Right lobe of liver (tissue), 6 donors: Measurements from ENCODE around the gene DBH. TPM values are rescaled to one million over a fixed set of nuclear protein-coding genes. Genes with fewer than 3 reads are reported as not detected.
A peak's percentile ranks its signal among the peaks of the same experiment; 100 is the strongest.

ENCODE experiments used
- ATAC-seq, 4 donors: fragments of 200-7000 bp; cut with Tn5 transposase; one replicate each; pipeline ENCODE4 v1.9.1; 2020; ENCODE audit warnings: mild to moderate bottlenecking in 4 of 4, moderate library complexity in 4 of 4
- DNase-seq, 3 donors: peaks; one replicate each; pipeline ENCODE4 v3.0.0-alpha.2; 2020
- H3K27ac ChIP-seq, 3 donors: fragments of 200-600 bp; one replicate each; pipeline ENCODE4 v1.8.0; 2022
- H3K27me3 ChIP-seq, 2 donors: fragments of 200-600 bp; one replicate each; pipeline ENCODE4 v1.8.0; 2022
- H3K36me3 ChIP-seq, 4 donors: fragments of 200-600 bp; sonication (generic) in 1 of 4; one replicate each; pipeline versions ENCODE4 v1.5.1 to v1.8.0; 2017 to 2022; ENCODE audit warnings: control low read depth in 1 of 4
- H3K4me1 ChIP-seq, 4 donors: fragments of 200-600 bp; sonication (generic) in 1 of 4; one replicate each; pipeline versions ENCODE4 v1.5.1 to v1.8.0; 2017 to 2022; ENCODE audit warnings: control low read depth in 1 of 4
- H3K4me3 ChIP-seq, 3 donors: fragments of 200-600 bp; one replicate each; pipeline ENCODE4 v1.8.0; 2022
- H3K9me3 ChIP-seq, 4 donors: fragments of 200-600 bp; sonication (generic) in 1 of 4; one replicate each; pipeline versions ENCODE4 v1.5.1 to v1.8.0; 2017 to 2022; ENCODE audit warnings: control low read depth in 1 of 4
- CTCF ChIP-seq, 4 donors: fragments of 200-600 bp in 3 of 4; fragments of 450-650 bp in 1 of 4; IDR thresholded peaks; one replicate each; pipeline versions ENCODE4 v1.5.1 to v1.8.0; 2016 to 2022; ENCODE audit warnings: antibody characterized with exemption in 4 of 4, mild to moderate bottlenecking in 2 of 4
- POLR2A ChIP-seq: fragments of 450-650 bp; IDR thresholded peaks from one replicate; pipeline ENCODE4 v1.6.1; 2017; ENCODE audit warnings: antibody characterized with exemption, mild to moderate bottlenecking
- WGBS: methylation state at CpG from one replicate; pipeline ENCODE4 v1.1.6; 2018; ENCODE audit warnings: low coverage, low lambda C conversion rate; ENCODE audit not compliant: insufficient coverage; ENCODE audit errors: missing lambda C conversion rate; 5-methylcytosine and 5-hydroxymethylcytosine counted together
- intact Hi-C, 2 donors: fragments of 100-400 bp; cut with DNase I; formaldehyde crosslinking; loops; one replicate each; pipeline versions ENCODE4 v1.11.2 to v1.14.1; 2022
- total RNA-seq, 6 experiments: library from RNA; depleted of rRNA in 2 of 6; stranded (reverse); fragments of >200 nt in 2 of 6; fragmentation: NEBNext Ultra II Directional in 3 of 6; extraction: Animal tissue kit (Norgen Biotek cat#: 25700) in 3 of 6; gene quantifications; one replicate each; pipeline versions ENCODE4 v1.1.0 to v1.2.4, GENCODE V29; 2016 to 2023
- donor health status: DM: no; HTN: yes; CAD: no.
- donor health status: DM: no; HTN: no; CAD: no.
- donor health status: DM: no; HTN: no; CAD: no.
- donor health status: DM: no; HTN: yes; CAD: no.
- donor health status: DM: no; HTN: yes; CAD: no.

The DBH gene
- total RNA-seq, 6 experiments from 2014 or later: 1.2 to 12.9 (median 5.7) TPM

GRCh38 chr9:133691191-133691590 is 55.0 kb downstream of the DBH start:
- no peak for TF ChIP-seq CTCF (IDR thresholded peaks at IDR 0.05)
- no peak for TF ChIP-seq POLR2A
- ATAC-seq (peak; percentile 8 to 76 (median 50)), DNase-seq (peak in 2 of 3 donors; percentile 49 to 67)
- intact Hi-C loops: no loop called here
- Histone ChIP-seq H3K4me3 (no peak overlapping the region), H3K4me1 (peaks cover 0 to 11% (median 0%) of the 10 kb centered on the region in 4 donors), H3K36me3 (peaks cover 0 to 61% (median 26%) of the 10 kb centered on the region in 4 donors), H3K27me3 (no peaks in the 10 kb centered on the region), H3K9me3 (no peaks in the 10 kb centered on the region), H3K27ac (no peak overlapping the region)
- 0% methylated on average over 3 of the region's 4 CpGs for WGBS

GRCh38 chr9:133691626-133692363 is 55.6 kb downstream of the DBH start:
- WGBS: 87% methylated on average over 10 of the region's 19 CpGs
- DNase-seq (peak in 2 of 3 donors; percentile 14 to 48), ATAC-seq (peak in 2 of 4 donors; percentile 4 to 41)
- TF ChIP-seq POLR2A (no peak), CTCF (IDR thresholded peaks at IDR 0.05) (no peak)
- Histone ChIP-seq H3K4me1 (peaks cover 0 to 11% (median 0%) of the 10 kb centered on the region in 4 donors), H3K4me3 (no peak overlapping the region), H3K36me3 (peaks cover 0 to 63% (median 26%) of the 10 kb centered on the region in 4 donors), H3K9me3 (no peaks in the 10 kb centered on the region), H3K27me3 (no peaks in the 10 kb centered on the region), H3K27ac (no peak overlapping the region)
- intact Hi-C loops: no loop called here

- DNase-seq: peak in 2 of 3 donors; percentile 8 to 47
- TF ChIP-seq POLR2A: no peak
- no peak for TF ChIP-seq CTCF (IDR thresholded peaks at IDR 0.05)
- H3K4me3 ChIP-seq: no peak overlapping the region
- no peaks in the 10 kb centered on the region for H3K27me3 ChIP-seq
- H3K9me3 ChIP-seq: no peaks in the 10 kb centered on the region
- intact Hi-C loops: no loop called here
- H3K4me1 ChIP-seq: peaks cover 0 to 11% (median 0%) of the 10 kb centered on the region in 4 donors
- WGBS: 80% methylated on average over 1 of the region's 25 CpGs
- no peak for ATAC-seq
- peaks cover 0 to 63% (median 26%) of the 10 kb centered on the region in 4 donors for H3K36me3 ChIP-seq
- no peak overlapping the region for H3K27ac ChIP-seq
Measured at GRCh38 chr9:133692364-133692985, 56.3 kb downstream of the DBH start.

- intact Hi-C loops: no loop called here
Measured at GRCh38 chr9:133693116-133693515, 57.0 kb downstream of the DBH start.

More at GRCh38 chr9:133693116-133693515, 57.0 kb downstream of the DBH start:
- ATAC-seq: no peak
- DNase-seq: no peak
- no peak overlapping the region for H3K27ac ChIP-seq
- no peak overlapping the region for H3K4me3 ChIP-seq
- 85% methylated on average over 7 of the region's 10 CpGs for WGBS
- peaks cover 0 to 63% (median 26%) of the 10 kb centered on the region in 4 donors for H3K36me3 ChIP-seq
- no peaks in the 10 kb centered on the region for H3K9me3 ChIP-seq
- H3K4me1 ChIP-seq: peaks cover 0 to 11% (median 0%) of the 10 kb centered on the region in 4 donors
- no peaks in the 10 kb centered on the region for H3K27me3 ChIP-seq
- no peak for TF ChIP-seq POLR2A
- no peak for TF ChIP-seq CTCF (IDR thresholded peaks at IDR 0.05)
